ENCODE data around the gene TSPAN3. TPM values are rescaled to one million over a fixed set of nuclear protein-coding genes. Genes with fewer than 3 reads are reported as not detected.

Gene TSPAN3
- total RNA-seq, 2 experiments from 2014 or later, result 25.6 to 27.0 TPM

DNA sequence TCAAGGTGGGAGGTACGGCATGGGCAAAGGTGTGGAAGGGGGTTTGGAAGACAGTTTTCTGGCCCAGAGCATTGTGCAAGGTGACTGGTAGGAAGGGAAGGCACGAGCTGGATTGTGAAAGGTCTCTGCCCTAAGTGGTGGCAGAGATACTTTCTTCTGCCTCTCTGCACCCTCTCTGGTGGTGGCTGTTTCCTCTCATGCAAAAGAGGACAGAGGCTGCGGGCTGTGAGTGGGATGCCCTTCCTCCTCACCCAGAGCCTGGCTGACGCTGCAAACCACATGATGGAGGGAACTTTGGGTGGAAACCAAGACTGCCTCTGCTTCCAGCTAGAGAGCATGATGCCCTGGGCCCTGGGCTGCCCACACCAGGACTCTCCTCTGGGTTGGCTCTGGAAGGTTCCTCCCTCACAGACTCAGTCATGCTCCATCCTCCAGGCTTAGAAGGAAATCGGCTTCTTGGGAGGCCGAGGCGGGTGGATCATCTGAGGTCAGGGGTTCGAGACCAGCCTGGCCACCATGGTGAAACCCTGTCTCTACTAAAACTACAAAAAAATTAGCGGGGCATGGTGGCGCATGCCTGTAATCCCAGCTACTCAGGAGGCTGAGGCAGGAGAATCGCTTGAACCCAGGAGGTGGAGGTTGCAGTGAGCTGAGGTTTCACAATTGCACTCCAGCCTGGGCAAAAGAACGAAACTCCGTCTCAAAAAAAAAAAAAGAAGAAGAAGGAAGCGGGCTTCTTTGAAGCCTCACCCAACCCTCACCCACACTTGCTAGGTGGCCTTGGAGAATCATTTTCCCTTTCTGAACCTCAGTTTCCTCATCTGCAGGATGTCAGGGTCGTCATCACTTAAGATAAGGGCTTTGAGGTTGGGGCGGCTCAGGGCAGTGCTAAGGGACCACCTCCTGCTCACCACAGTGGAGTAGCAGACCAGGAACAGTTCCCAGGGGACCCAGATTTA lies 67.7 kb downstream of the TSPAN3 start:
- intact Hi-C loops (cut with micrococcal nuclease), result no loop called here
- ATAC-seq, result peak; percentile 81
- Mint-ChIP-seq H3K4me1 (ENCODE audit: low read depth) (peaks cover 85% of the 10 kb centered on the region), H3K27me3 (no peaks in the 10 kb centered on the region), H3K4me3 (peak overlapping the region; percentile 59), H3K27ac (peak overlapping the region; percentile 93), H3K36me3 (ENCODE audit: low read depth) (peaks cover 72% of the 10 kb centered on the region), H3K9me3 (peaks cover 4% of the 10 kb centered on the region)
- TF ChIP-seq, protein P1, sequence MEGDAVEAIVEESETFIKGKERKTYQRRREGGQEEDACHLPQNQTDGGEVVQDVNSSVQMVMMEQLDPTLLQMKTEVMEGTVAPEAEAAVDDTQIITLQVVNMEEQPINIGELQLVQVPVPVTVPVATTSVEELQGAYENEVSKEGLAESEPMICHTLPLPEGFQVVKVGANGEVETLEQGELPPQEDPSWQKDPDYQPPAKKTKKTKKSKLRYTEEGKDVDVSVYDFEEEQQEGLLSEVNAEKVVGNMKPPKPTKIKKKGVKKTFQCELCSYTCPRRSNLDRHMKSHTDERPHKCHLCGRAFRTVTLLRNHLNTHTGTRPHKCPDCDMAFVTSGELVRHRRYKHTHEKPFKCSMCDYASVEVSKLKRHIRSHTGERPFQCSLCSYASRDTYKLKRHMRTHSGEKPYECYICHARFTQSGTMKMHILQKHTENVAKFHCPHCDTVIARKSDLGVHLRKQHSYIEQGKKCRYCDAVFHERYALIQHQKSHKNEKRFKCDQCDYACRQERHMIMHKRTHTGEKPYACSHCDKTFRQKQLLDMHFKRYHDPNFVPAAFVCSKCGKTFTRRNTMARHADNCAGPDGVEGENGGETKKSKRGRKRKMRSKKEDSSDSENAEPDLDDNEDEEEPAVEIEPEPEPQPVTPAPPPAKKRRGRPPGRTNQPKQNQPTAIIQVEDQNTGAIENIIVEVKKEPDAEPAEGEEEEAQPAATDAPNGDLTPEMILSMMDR (IDR thresholded peaks at IDR 0.05), result no peak
- DNase-seq, result peak; percentile 91
- ChIA-PET CTCF (interaction anchor here (0.7 to 5.0 kb wide), 3 partner anchors 19 to 31 kb away, joined by 3 to 33 read pairs (median 3); no protein-coding TSS in a partner anchor), POLR2A (interaction anchor here (1.0 to 3.0 kb wide), 4 partner anchors 9 to 25 kb away, joined by 3 to 11 read pairs (median 4); no protein-coding TSS in a partner anchor)

GRCh38 chr15:77002436-77002835 lies 68.5 kb downstream of the TSPAN3 start:
- H3K9me3 Mint-ChIP-seq, result peaks cover 4% of the 10 kb centered on the region
- H3K27ac Mint-ChIP-seq, result peak overlapping the region; percentile 93
- peaks cover 72% of the 10 kb centered on the region for H3K36me3 Mint-ChIP-seq (ENCODE audit: low read depth)
- ATAC-seq (no peak), DNase-seq (peak; percentile 51)
- peaks cover 91% of the 10 kb centered on the region for H3K4me1 Mint-ChIP-seq (ENCODE audit: low read depth)
- H3K27me3 Mint-ChIP-seq, result no peaks in the 10 kb centered on the region
- ChIA-PET POLR2A (interaction anchor here (1.0 to 3.0 kb wide), 6 partner anchors 9 to 24 kb away, joined by 3 to 11 read pairs (median 4); no protein-coding TSS in a partner anchor), CTCF (interaction anchor here (0.9 kb wide), 1 partner anchor 32 kb away, joined by 3 read pairs; no protein-coding TSS in a partner anchor)
- intact Hi-C loops (cut with micrococcal nuclease), result no loop called here
- peak overlapping the region; percentile 59 for H3K4me3 Mint-ChIP-seq
- TF ChIP-seq, protein P1 (IDR thresholded peaks at IDR 0.05), result no peak

GRCh38 chr15:77001966-77002365 lies 68.9 kb downstream of the TSPAN3 start:
- TF ChIP-seq, protein P1 (IDR thresholded peaks at IDR 0.05), result no peak
- Mint-ChIP-seq H3K27me3 (no peaks in the 10 kb centered on the region), H3K4me3 (peak overlapping the region; percentile 59), H3K36me3 (ENCODE audit: low read depth) (peaks cover 73% of the 10 kb centered on the region), H3K4me1 (ENCODE audit: low read depth) (peaks cover 94% of the 10 kb centered on the region), H3K9me3 (peaks cover 4% of the 10 kb centered on the region), H3K27ac (peak overlapping the region; percentile 23)
- POLR2A ChIA-PET, result interaction anchor here (0.7 to 1.5 kb wide), 4 partner anchors 11 to 449 kb away, joined by 3 to 6 read pairs (median 4); no protein-coding TSS in a partner anchor
- ATAC-seq (no peak), DNase-seq (no peak)
- intact Hi-C loops (cut with micrococcal nuclease), result no loop called here
- CTCF ChIA-PET, result interaction anchor here (1.1 to 1.5 kb wide), 2 partner anchors 20 to 27 kb away, joined by 3 read pairs; no protein-coding TSS in a partner anchor

- TF ChIP-seq, protein P1 (IDR thresholded peaks at IDR 0.05), result no peak
- DNase-seq (no peak), ATAC-seq (no peak)
- CTCF ChIA-PET, result interaction anchor here (1.1 to 1.5 kb wide), 2 partner anchors 21 to 27 kb away, joined by 3 read pairs; no protein-coding TSS in a partner anchor
- Mint-ChIP-seq H3K4me1 (ENCODE audit: low read depth) (peaks cover 88% of the 10 kb centered on the region), H3K27ac (peak overlapping the region; percentile 75), H3K4me3 (peak overlapping the region; percentile 2), H3K9me3 (peaks cover 4% of the 10 kb centered on the region), H3K27me3 (no peaks in the 10 kb centered on the region), H3K36me3 (ENCODE audit: low read depth) (peaks cover 71% of the 10 kb centered on the region)
- POLR2A ChIA-PET, result interaction anchor here (0.7 to 1.5 kb wide), 5 partner anchors 12 to 449 kb away, joined by 3 to 6 read pairs (median 4); no protein-coding TSS in a partner anchor
- intact Hi-C loops (cut with micrococcal nuclease), result no loop called here
Measured at GRCh38 chr15:77001351-77001750, 69.6 kb downstream of the TSPAN3 start.
